Measurements from ENCODE around the gene CACNA1D. TPM values are rescaled to one million over a fixed set of nuclear protein-coding genes. Genes with fewer than 3 reads are reported as not detected.

CACNA1D gene
- total RNA-seq, 1 experiment from 2014 or later: 1.1 TPM

DNA sequence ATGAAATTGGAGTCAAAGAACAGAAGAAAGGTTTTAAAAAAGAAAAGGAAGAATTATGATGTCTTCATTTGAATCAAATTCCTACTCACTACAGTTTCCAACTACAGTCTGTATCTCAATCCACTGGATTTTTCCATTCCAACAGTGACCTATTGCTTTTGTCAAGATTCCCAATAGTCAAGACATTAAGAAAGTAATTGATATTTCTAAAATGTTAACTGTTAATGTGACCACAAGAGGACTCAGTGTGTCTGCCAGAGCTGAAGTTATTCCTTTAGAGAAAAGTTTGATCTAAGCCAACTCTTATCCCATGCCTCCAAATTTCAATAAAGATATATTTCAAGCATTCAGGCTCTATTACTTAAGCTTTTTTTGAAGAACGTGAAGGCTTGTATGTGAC is 163.2 kb downstream of the CACNA1D start (continued):
- no peak for TF ChIP-seq ZFX (IDR thresholded peaks at IDR 0.05)
- TF ChIP-seq CBX3 (IDR thresholded peaks at IDR 0.05; ENCODE audit: low read depth): no peak
- TF ChIP-seq EZH2phosphoT487 (IDR thresholded peaks at IDR 0.05; ENCODE audit: borderline replicate concordance): no peak

DNA sequence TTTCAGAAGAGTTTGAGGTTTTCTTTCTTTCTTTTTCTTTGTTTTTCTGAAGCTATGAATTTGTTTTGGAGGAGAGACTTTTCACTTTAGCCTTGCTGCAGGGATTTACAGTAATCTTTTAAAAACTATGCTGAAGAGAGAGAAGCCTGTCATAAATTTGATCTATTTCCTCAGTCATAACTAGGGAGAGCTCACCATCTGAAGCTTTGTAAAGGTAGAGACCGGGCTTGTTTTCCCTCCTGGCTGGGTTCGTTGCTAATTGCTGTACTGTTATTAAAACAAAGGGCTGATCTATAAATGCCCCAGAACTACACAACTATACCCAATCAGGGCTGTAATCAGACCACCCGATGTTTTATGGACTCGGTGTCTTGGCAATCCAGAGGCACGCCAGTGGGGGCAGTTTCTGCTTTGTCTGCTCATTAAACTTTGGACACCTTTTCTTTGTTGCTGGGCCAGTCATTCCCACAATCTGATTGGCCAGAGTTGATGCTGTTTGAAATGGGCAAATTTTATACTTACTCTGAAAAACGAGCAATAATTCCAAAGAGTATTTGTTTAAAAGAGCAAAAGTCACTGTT is 164.3 kb downstream of the CACNA1D start:
- no TSS peak for BruUV-seq (replicated peaks)
- no peaks in the 10 kb centered on the region for H3K27me3 ChIP-seq (ENCODE audit: insufficient read depth, low read length)

More for the DNA sequence above, 164.3 kb downstream of the CACNA1D start:
- no peak overlapping the region for H2AFZ ChIP-seq (ENCODE audit: low read depth, low read length, poor library complexity, severe bottlenecking)
- H3K27ac ChIP-seq (ENCODE audit: low read depth, low read length): no peak overlapping the region
- no peaks in the 10 kb centered on the region for H3K36me3 ChIP-seq (ENCODE audit: control insufficient read depth in 1 of 2, insufficient read depth in 2 of 2, low read length in 2 of 2)
- no peaks in the 10 kb centered on the region for H3K79me2 ChIP-seq (ENCODE audit: insufficient read depth, low read length)
- no peaks in the 10 kb centered on the region for H4K20me1 ChIP-seq (ENCODE audit: insufficient read depth)
- TF ChIP-seq POLR2A (IDR thresholded peaks at IDR 0.05; ENCODE audit: borderline replicate concordance, extremely low read depth, insufficient read depth, insufficient read length) (no peak), CBX3 (IDR thresholded peaks at IDR 0.05; ENCODE audit: low read depth) (no peak), MAX (IDR thresholded peaks at IDR 0.05) (no peak), EZH2 (IDR thresholded peaks at IDR 0.05) (no peak), RAD21 (IDR thresholded peaks at IDR 0.05; ENCODE audit: low read depth) (no peak), SRF (IDR thresholded peaks at IDR 0.05; ENCODE audit: low read depth) (no peak), EZH2phosphoT487 (IDR thresholded peaks at IDR 0.05; ENCODE audit: borderline replicate concordance) (no peak), JUND (IDR thresholded peaks at IDR 0.05) (no peak), FOSL1 (IDR thresholded peaks at IDR 0.05; ENCODE audit: low read depth) (no peak), ZNF274 (IDR thresholded peaks at IDR 0.05; ENCODE audit: low read depth, low read length) (no peak), POLR2AphosphoS5 (IDR thresholded peaks at IDR 0.05; ENCODE audit: low read depth, low read length) (no peak), SP1 (IDR thresholded peaks at IDR 0.05; ENCODE audit: low read depth) (no peak)
- TF ChIP-seq, protein P1, sequence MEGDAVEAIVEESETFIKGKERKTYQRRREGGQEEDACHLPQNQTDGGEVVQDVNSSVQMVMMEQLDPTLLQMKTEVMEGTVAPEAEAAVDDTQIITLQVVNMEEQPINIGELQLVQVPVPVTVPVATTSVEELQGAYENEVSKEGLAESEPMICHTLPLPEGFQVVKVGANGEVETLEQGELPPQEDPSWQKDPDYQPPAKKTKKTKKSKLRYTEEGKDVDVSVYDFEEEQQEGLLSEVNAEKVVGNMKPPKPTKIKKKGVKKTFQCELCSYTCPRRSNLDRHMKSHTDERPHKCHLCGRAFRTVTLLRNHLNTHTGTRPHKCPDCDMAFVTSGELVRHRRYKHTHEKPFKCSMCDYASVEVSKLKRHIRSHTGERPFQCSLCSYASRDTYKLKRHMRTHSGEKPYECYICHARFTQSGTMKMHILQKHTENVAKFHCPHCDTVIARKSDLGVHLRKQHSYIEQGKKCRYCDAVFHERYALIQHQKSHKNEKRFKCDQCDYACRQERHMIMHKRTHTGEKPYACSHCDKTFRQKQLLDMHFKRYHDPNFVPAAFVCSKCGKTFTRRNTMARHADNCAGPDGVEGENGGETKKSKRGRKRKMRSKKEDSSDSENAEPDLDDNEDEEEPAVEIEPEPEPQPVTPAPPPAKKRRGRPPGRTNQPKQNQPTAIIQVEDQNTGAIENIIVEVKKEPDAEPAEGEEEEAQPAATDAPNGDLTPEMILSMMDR (IDR thresholded peaks at IDR 0.05 in 2 of 3, conservative IDR thresholded peaks at IDR 0.05 in 1 of 3; ENCODE audit: borderline replicate concordance in 1 of 3, insufficient read depth in 1 of 3, low read depth in 2 of 3, low read length in 2 of 3): no peak
- ChIA-PET RAD21 (ENCODE audit: low non-redundant PET in 1 of 2, low total read pairs in 2 of 2, uncharacterized antibody in 2 of 2, unreplicated experiment in 2 of 2) (no interaction called here), CTCF (no interaction called here), POLR2A (no interaction called here)
- no peaks in the 10 kb centered on the region for H3K4me1 ChIP-seq (ENCODE audit: control insufficient read depth in 1 of 2, insufficient read depth in 2 of 2, low read length in 2 of 2)
- no peak overlapping the region for H3K4me2 ChIP-seq (ENCODE audit: low read length)
- no peaks in the 10 kb centered on the region for H3K9me3 ChIP-seq (ENCODE audit: control insufficient read depth in 1 of 2, insufficient read depth in 1 of 2, low read depth in 1 of 2, low read length in 2 of 2)
- H3K9ac ChIP-seq (ENCODE audit: low read length): no peak overlapping the region
- H3K4me3 ChIP-seq (replicated peaks in 1 of 2; ENCODE audit: low read depth in 1 of 2, low read length in 2 of 2): no peak overlapping the region
- DNase-seq (ENCODE audit: low read depth, low spot score) (no peak), ATAC-seq (no peak)
- no peaks in the 10 kb centered on the region for H3K9me2 ChIP-seq (ENCODE audit: insufficient read depth)
- intact Hi-C loops (cut with micrococcal nuclease): no loop called here

All from HCT116 (cell line).